Activated CD4-positive, alpha-beta T cell treated with anti-CD3 and anti-CD28 coated beads for 48 hours (primary cell): ENCODE measurements around the gene TIMM22.
"Not testable (repeated sequence)": the region's sequence is repeated elsewhere in the genome, so short reads cannot be mapped to it uniquely, and the experiment has no call there.

Experiments
- DNase-seq: peaks from one replicate; pipeline ENCODE4 v3.0.0-alpha.2; 2020

The TIMM22 gene

GRCh38 chr17:996554-997344 is at the start of gene TIMM22:
Gene TIMM22 (plus strand): TSS chr17:997129. CDS start chr17:997143, 14 bp downstream.
- peak; percentile 95 for DNase-seq

GRCh38 chr17:948284-948852 is 48.6 kb upstream of the TIMM22 start:
- no peak for DNase-seq

GRCh38 chr17:949623-950303 is 47.2 kb upstream of the TIMM22 start:
- DNase-seq: no peak

- DNase-seq: no peak
Observed at GRCh38 chr17:951325-952132, 45.4 kb upstream of the TIMM22 start.

- not testable (repeated sequence) for DNase-seq
Observed at GRCh38 chr17:952592-952991, 44.3 kb upstream of the TIMM22 start.

- DNase-seq: no peak
Observed at GRCh38 chr17:953767-954166, 43.2 kb upstream of the TIMM22 start.

GRCh38 chr17:954431-955164 is 42.3 kb upstream of the TIMM22 start:
- no peak for DNase-seq

- DNase-seq: no peak
Observed at GRCh38 chr17:956905-957304, 40.0 kb upstream of the TIMM22 start.

GRCh38 chr17:957856-958421 is 39.0 kb upstream of the TIMM22 start:
- DNase-seq: no peak

- DNase-seq: no peak
Observed at GRCh38 chr17:958712-959451, 38.0 kb upstream of the TIMM22 start.

GRCh38 chr17:962166-962565 is 34.8 kb upstream of the TIMM22 start:
- no peak for DNase-seq

- DNase-seq: no peak
Observed at GRCh38 chr17:962670-963069, 34.3 kb upstream of the TIMM22 start.

- no peak for DNase-seq
Observed at GRCh38 chr17:964876-965275, 32.1 kb upstream of the TIMM22 start.

GRCh38 chr17:965311-965989 is 31.5 kb upstream of the TIMM22 start:
- no peak for DNase-seq

- DNase-seq: no peak
Observed at GRCh38 chr17:967122-967521, 29.8 kb upstream of the TIMM22 start.

GRCh38 chr17:968812-969730 is 27.9 kb upstream of the TIMM22 start:
- no peak for DNase-seq

GRCh38 chr17:969811-970355 is 27.0 kb upstream of the TIMM22 start:
- no peak for DNase-seq

- no peak for DNase-seq
Observed at GRCh38 chr17:970364-970763, 26.6 kb upstream of the TIMM22 start.

GRCh38 chr17:971861-972260 is 25.1 kb upstream of the TIMM22 start:
- DNase-seq: not testable (repeated sequence)
